NCI-H1105 (cell line): ENCODE data around the gene MAP2.

ENCODE experiments used
- DNase-seq: peaks from one replicate; lab custom pipeline; 2025; lab: John Stamatoyannopoulos, UW

MAP2 gene

GRCh38 chr2:209424199-209424701 lies 403 bp downstream of the MAP2 start:
- peak; percentile 34 for DNase-seq

- no peak for DNase-seq
Observed at GRCh38 chr2:209424781-209425470, 1.1 kb downstream of the MAP2 start.

GRCh38 chr2:209425471-209426071 lies 1.7 kb downstream of the MAP2 start:
- peak; percentile 60 for DNase-seq

GRCh38 chr2:209426432-209426831 lies 2.6 kb downstream of the MAP2 start:
- peak; percentile 75 for DNase-seq

GRCh38 chr2:209431701-209432100 lies 7.9 kb downstream of the MAP2 start:
- DNase-seq, result no peak

- DNase-seq, result no peak
Observed at GRCh38 chr2:209441541-209441940, 17.7 kb downstream of the MAP2 start.

- no peak for DNase-seq
Observed at GRCh38 chr2:209442939-209443338, 19.1 kb downstream of the MAP2 start.

GRCh38 chr2:209445485-209445884 lies 21.6 kb downstream of the MAP2 start:
- DNase-seq, result no peak

GRCh38 chr2:209451209-209451834 lies 27.5 kb downstream of the MAP2 start:
- no peak for DNase-seq

GRCh38 chr2:209456489-209456888 lies 32.6 kb downstream of the MAP2 start:
- DNase-seq, result no peak

GRCh38 chr2:209458008-209458979 lies 34.4 kb downstream of the MAP2 start:
- no peak for DNase-seq

GRCh38 chr2:209459359-209459758 lies 35.5 kb downstream of the MAP2 start:
- DNase-seq, result no peak

- DNase-seq, result no peak
Observed at GRCh38 chr2:209460151-209460761, 36.4 kb downstream of the MAP2 start.

GRCh38 chr2:209463226-209463625 lies 39.4 kb downstream of the MAP2 start:
- DNase-seq, result no peak

GRCh38 chr2:209463835-209464234 lies 40.0 kb downstream of the MAP2 start:
- no peak for DNase-seq

GRCh38 chr2:209468846-209469245 lies 45.0 kb downstream of the MAP2 start:
- DNase-seq, result no peak

- no peak for DNase-seq
Observed at GRCh38 chr2:209469481-209469880, 45.6 kb downstream of the MAP2 start.

GRCh38 chr2:209470466-209470865 lies 46.6 kb downstream of the MAP2 start:
- DNase-seq, result no peak

- DNase-seq, result no peak
Observed at GRCh38 chr2:209471037-209471436, 47.2 kb downstream of the MAP2 start.

GRCh38 chr2:209472112-209472832 lies 48.4 kb downstream of the MAP2 start:
- peak; percentile 43 for DNase-seq

GRCh38 chr2:209472871-209473270 lies 49.0 kb downstream of the MAP2 start:
- DNase-seq, result no peak
